GM12878 (cell line): ENCODE results near the gene KLK8. TPM values are rescaled to one million over a fixed set of nuclear protein-coding genes. Genes with fewer than 3 reads are reported as not detected.

Experiments used
- ATAC-seq: fragments of 200-7000 bp; cut with Tn5 transposase; 3 replicates; pipeline ENCODE4 v1.9.1; 2020; ENCODE audit warnings: mild to moderate bottlenecking, moderate library complexity
- BruUV-seq: library from RNA; stranded (reverse); fragments of 400-500 nt; replicated peaks from 2 replicates; lab custom pipeline; 2021; lab: Mats Ljungman, UMichigan
- CTCF ChIA-PET: fragments of 300-600 bp; sonication (Branson Sonifier 250); formaldehyde crosslinking; extraction: SDS; loops from one replicate; lab custom pipeline; 2021; ENCODE audit warnings: inconsistent platforms; lab: Yijun Ruan, JAX
- POLR2A ChIA-PET: fragments of 350-600 bp; formaldehyde crosslinking; extraction: SDS; loops from one replicate; lab custom pipeline; 2021; ENCODE audit warnings: inconsistent platforms; lab: Charles Lee
- RAD21 ChIA-PET: fragments of 300-600 bp; sonication (Branson Sonifier 250); formaldehyde crosslinking; loops from one replicate; lab custom pipeline; 2023; ENCODE audit warnings: antibody characterized with exemption; ENCODE audit not compliant: unreplicated experiment; lab: Charles Lee
- SMC1A ChIA-PET: fragments of 300-600 bp; sonication (Branson Sonifier 250); formaldehyde crosslinking; loops from one replicate; lab custom pipeline; 2023; ENCODE audit not compliant: unreplicated experiment, uncharacterized antibody; lab: Charles Lee
- DNase-seq: peaks from one replicate; pipeline ENCODE4 v3.0.0-alpha.2; 2011; ENCODE audit warnings: low read depth, low spot score
- FAIRE-seq: peaks from 3 replicates; lab custom pipeline; 2011; peaks lifted over from hg19 to GRCh38; lab: Jason Lieb, UNC
- H2AFZ ChIP-seq: 2 replicates; pipeline ENCODE4 v1.6.0; 2011; ENCODE audit warnings: low read depth, low read length, control low read depth; ENCODE audit not compliant: control insufficient read depth
- H3K27ac ChIP-seq: 2 replicates; pipeline ENCODE4 v1.5.1; 2011; ENCODE audit warnings: control low read depth; ENCODE audit not compliant: control insufficient read depth, insufficient read depth
- H3K27me3 ChIP-seq, 2 experiments: replicated peaks in 1 of 2; 2 replicates each; pipeline versions ENCODE4 v1.6.0 to v1.6.1; 2011; ENCODE audit warnings: low read length in 1 of 2; ENCODE audit not compliant: control insufficient read depth in 2 of 2, insufficient read depth in 2 of 2
- H3K36me3 ChIP-seq, 2 experiments: 2 replicates each; pipeline ENCODE4 v1.5.1; 2011; ENCODE audit warnings: low read length in 1 of 2; ENCODE audit not compliant: control insufficient read depth in 2 of 2, insufficient read depth in 2 of 2
- H3K4me1 ChIP-seq: 2 replicates; pipeline ENCODE4 v1.6.1; 2011; ENCODE audit warnings: mild to moderate bottlenecking, low read length, moderate library complexity, mixed read lengths; ENCODE audit not compliant: control insufficient read depth, insufficient read depth
- H3K4me2 ChIP-seq: 2 replicates; pipeline ENCODE4 v1.6.0; 2011; ENCODE audit warnings: control low read depth; ENCODE audit not compliant: control insufficient read depth, insufficient read depth
- H3K4me3 ChIP-seq: fragments of 200-600 bp; sonication (generic); 2 replicates; pipeline ENCODE4 v1.5.1; 2016
- H3K79me2 ChIP-seq: 2 replicates; pipeline ENCODE4 v1.6.0; 2011; ENCODE audit warnings: low read length; ENCODE audit not compliant: control insufficient read depth, insufficient read depth
- H3K9ac ChIP-seq: 2 replicates; pipeline ENCODE4 v1.8.0; 2011; ENCODE audit warnings: low read length, control low read depth, mixed read lengths; ENCODE audit not compliant: control insufficient read depth, insufficient read depth
- H3K9me3 ChIP-seq: replicated peaks from 3 replicates; pipeline ENCODE4 v1.5.1; 2011; ENCODE audit warnings: mild to moderate bottlenecking, low read length; ENCODE audit not compliant: control insufficient read depth, insufficient read depth
- H4K20me1 ChIP-seq: 2 replicates; pipeline ENCODE4 v1.6.0; 2011; ENCODE audit not compliant: control insufficient read depth, insufficient read depth
- CTCF ChIP-seq, 3 experiments: IDR thresholded peaks in 2 of 3; conservative IDR thresholded peaks in 1 of 3; 2 replicates each; pipeline ENCODE4 v1.5.1; 2011; ENCODE audit warnings: low read depth in 3 of 3, low read length in 3 of 3, mild to moderate bottlenecking in 3 of 3, control low read depth in 2 of 3, moderate library complexity in 2 of 3, inconsistent platforms in 1 of 3, mixed read lengths in 1 of 3; ENCODE audit not compliant: control insufficient read depth in 2 of 3, insufficient read depth in 1 of 3; ENCODE audit errors: extremely low read depth in 1 of 3
- CUX1 ChIP-seq: IDR thresholded peaks from 2 replicates; pipeline ENCODE4 v1.6.1; 2012; ENCODE audit warnings: improper control_type of control experiment, low read depth, low read length; ENCODE audit not compliant: insufficient replicate concordance
- FOXM1 ChIP-seq: IDR thresholded peaks from 2 replicates; pipeline ENCODE4 v1.6.1; 2012; ENCODE audit warnings: low read depth, mild to moderate bottlenecking, inconsistent platforms, low read length, moderate library complexity
- NBN ChIP-seq: fragments of 450-650 bp; IDR thresholded peaks from 2 replicates; pipeline ENCODE4 v1.6.1; 2016
- RAD51 ChIP-seq: fragments of 450-650 bp; IDR thresholded peaks from 2 replicates; pipeline ENCODE4 v1.6.1; 2016; ENCODE audit warnings: moderate library complexity, mild to moderate bottlenecking, inconsistent platforms
- REST ChIP-seq: IDR thresholded peaks from 2 replicates; pipeline ENCODE4 v1.6.1; 2012; ENCODE audit warnings: mild to moderate bottlenecking, low read depth, low read length
- ZNF24 ChIP-seq: fragments of 450-650 bp; IDR thresholded peaks from 2 replicates; pipeline ENCODE4 v1.6.1; 2017; ENCODE audit warnings: antibody characterized with exemption, mild to moderate bottlenecking
- WGBS: methylation state at CpG from one replicate; pipeline ENCODE4 v1.1.6; 2016; ENCODE audit warnings: low lambda C conversion rate; ENCODE audit not compliant: insufficient replicate concordance, insufficient coverage; ENCODE audit errors: missing lambda C conversion rate; 5-methylcytosine and 5-hydroxymethylcytosine counted together
- in situ Hi-C: fragments of 300-500 bp; cut with MboI; formaldehyde crosslinking; loops from 9 replicates; pipeline ENCODE4 v1.14.3; 2018; ENCODE audit warnings: mixed read lengths
- intact Hi-C: fragments of 100-400 bp; cut with micrococcal nuclease; formaldehyde crosslinking; loops from one replicate; pipeline ENCODE4 v1.14.2; 2022; ENCODE audit not compliant: unreplicated experiment
- polyA plus RNA-seq, 11 experiments: library from polyadenylated mRNA; depleted of rRNA in 4 of 11; unstranded in 6 of 11; stranded (reverse) in 5 of 11; fragments of >200 nt; fragmentation: Nextera tagmentation in 4 of 11; fragmentation: Illumina TruSeq in 1 of 11; extraction: Ambion mirVana in 4 of 11; extraction: Trizol in 1 of 11; gene quantifications; 1 replicate in 1 of 11; 2 replicates in 10 of 11; pipeline versions ENCODE4 v1.2.1 to v1.2.3, GENCODE V29; 2011 to 2016; ENCODE audit warnings: inconsistent platforms in 2 of 11, missing spikeins in 2 of 11, low read depth in 1 of 11
- total RNA-seq, 4 experiments: library from RNA; depleted of rRNA in 3 of 4; stranded (reverse); fragments of >200 nt in 3 of 4; fragmentation: Illumina TruSeq in 1 of 4; extraction: Trizol in 1 of 4; gene quantifications; 2 replicates each; pipeline versions ENCODE4 v1.2.1 to v1.2.3, GENCODE V29; 2013 to 2021
- TF ChIP-seq, protein P1 (sequence below): IDR thresholded peaks from 2 replicates; pipeline ENCODE4 v1.6.1; 2011; ENCODE audit warnings: mild to moderate bottlenecking, low read depth, low read length, moderate library complexity; ENCODE audit not compliant: insufficient replicate concordance

The KLK8 gene
- total and polyA plus RNA-seq, 10 of the 15 experiments (the other 5 are each of a cell fraction or from before 2014, with no cell fraction given), result not detected

DNA sequence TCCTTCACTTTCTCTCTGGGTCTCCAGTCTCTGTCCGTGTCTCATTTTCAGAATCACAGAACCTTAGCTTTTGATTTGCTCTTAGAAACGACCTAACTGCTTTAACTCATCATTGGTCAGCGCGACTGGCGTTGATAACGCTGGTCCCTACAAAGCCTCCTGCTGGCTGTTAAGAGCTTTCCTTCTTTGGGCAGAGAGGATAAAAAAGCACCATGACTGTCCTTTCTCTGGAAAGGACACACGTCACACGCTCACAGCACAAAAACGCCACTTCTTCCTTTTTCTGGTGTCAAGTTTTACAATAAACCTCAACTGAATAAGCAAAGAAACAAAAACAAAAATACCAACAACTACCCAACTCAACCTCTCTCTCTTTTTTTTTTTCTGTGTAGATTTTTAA, 35.1 kb upstream of the KLK8 start (continued):
- TF ChIP-seq, protein P1, sequence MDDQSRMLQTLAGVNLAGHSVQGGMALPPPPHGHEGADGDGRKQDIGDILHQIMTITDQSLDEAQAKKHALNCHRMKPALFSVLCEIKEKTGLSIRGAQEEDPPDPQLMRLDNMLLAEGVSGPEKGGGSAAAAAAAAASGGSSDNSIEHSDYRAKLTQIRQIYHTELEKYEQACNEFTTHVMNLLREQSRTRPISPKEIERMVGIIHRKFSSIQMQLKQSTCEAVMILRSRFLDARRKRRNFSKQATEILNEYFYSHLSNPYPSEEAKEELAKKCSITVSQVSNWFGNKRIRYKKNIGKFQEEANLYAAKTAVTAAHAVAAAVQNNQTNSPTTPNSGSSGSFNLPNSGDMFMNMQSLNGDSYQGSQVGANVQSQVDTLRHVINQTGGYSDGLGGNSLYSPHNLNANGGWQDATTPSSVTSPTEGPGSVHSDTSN, result no peak
- no peak for TF ChIP-seq CTCF (IDR thresholded peaks at IDR 0.05 in 2 of 3, conservative IDR thresholded peaks at IDR 0.05 in 1 of 3; ENCODE audit: control insufficient read depth in 2 of 3, extremely low read depth in 1 of 3, insufficient read depth in 1 of 3, low read depth in 3 of 3, low read length in 3 of 3)
- TF ChIP-seq, all 136 proteins: peak for 0

- Histone ChIP-seq H3K4me2 (no peak within 1 kb of the TSS), H3K27me3 (no peaks in the 10 kb centered on the region; a peak in 1 of 4 replicates), H3K4me1 (no peaks in the 10 kb centered on the region), H3K27ac (no peak within 1 kb of the TSS), H4K20me1 (no peaks in the 10 kb centered on the region), H3K36me3 (no peaks in the 10 kb centered on the region), H3K79me2 (no peaks in the 10 kb centered on the region), H3K4me3 (no peak within 1 kb of the TSS), H3K9ac (no peak within 1 kb of the TSS), H2AFZ (no peak within 1 kb of the TSS), H3K9me3 (no peaks in the 10 kb centered on the region)
- WGBS, result 17% methylated on average over 11 of the region's 11 CpGs
- ChIA-PET SMC1A (no interaction called here), CTCF (no interaction called here), RAD21 (no interaction called here), POLR2A (no interaction called here)
- in situ Hi-C loops (no loop called here), intact Hi-C loops (no loop called here)
- DNase-seq (no peak), FAIRE-seq (no peak), ATAC-seq (no peak)
- no TSS peak for BruUV-seq
- TF ChIP-seq REST (no peak), FOXM1 (no peak), ZNF24 (no peak), NBN (no peak), CUX1 (no peak), RAD51 (no peak)
Observed at GRCh38 chr19:51034704-51035103, 33.3 kb upstream of the KLK8 start, which contains the start of gene KLK12. TSS of gene KLK12 (minus strand) at chr19:51035002. CDS start at chr19:51034621, 381 bp downstream.
